GM13977 (cell line): ENCODE measurements around the gene MARK3.
"Not testable (repeated sequence)": the region's sequence is repeated elsewhere in the genome, so short reads cannot be mapped to it uniquely, and the experiment has no call there.

Source experiments
- DNase-seq: peaks from one replicate; pipeline ENCODE4 v3.0.0; 2012; ENCODE audit warnings: low spot score
- in situ Hi-C: fragments of 300-500 bp; cut with MboI; formaldehyde crosslinking; loops from one replicate; pipeline ENCODE4 v1.12.0; 2022; ENCODE audit warnings: low sequenced_read_pairs, low pct_unique_long_range_greater_than_20kb, mixed read lengths, inconsistent platforms; ENCODE audit not compliant: unreplicated experiment
- TF ChIP-seq, protein P1 (sequence below): IDR thresholded peaks from 2 replicates; pipeline ENCODE4 v1.5.1; 2012; ENCODE audit warnings: mild to moderate bottlenecking, control low read depth; ENCODE audit not compliant: insufficient read depth; ENCODE audit errors: extremely low read depth, missing control alignments

The MARK3 gene

DNA sequence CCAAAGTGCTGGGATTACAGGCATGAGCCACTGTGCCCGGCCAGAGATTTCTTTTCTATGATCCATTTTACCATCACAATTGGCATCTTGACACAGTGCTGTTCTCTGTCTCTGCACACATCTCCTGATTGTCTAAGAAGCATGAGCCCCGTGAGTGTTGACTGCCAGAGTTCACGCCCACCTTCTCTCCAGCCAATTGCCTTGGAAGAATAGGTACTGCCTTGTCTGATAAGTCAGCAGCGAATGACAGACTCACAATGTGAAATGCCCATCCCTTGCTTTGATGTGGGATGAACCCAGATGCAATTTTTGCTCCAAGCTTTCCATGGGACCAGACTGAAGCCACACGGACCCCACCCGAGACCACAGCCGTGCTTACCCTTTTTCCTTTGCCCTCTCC, 31.9 kb upstream of the MARK3 start:
- DNase-seq: no peak
- TF ChIP-seq, protein P1, sequence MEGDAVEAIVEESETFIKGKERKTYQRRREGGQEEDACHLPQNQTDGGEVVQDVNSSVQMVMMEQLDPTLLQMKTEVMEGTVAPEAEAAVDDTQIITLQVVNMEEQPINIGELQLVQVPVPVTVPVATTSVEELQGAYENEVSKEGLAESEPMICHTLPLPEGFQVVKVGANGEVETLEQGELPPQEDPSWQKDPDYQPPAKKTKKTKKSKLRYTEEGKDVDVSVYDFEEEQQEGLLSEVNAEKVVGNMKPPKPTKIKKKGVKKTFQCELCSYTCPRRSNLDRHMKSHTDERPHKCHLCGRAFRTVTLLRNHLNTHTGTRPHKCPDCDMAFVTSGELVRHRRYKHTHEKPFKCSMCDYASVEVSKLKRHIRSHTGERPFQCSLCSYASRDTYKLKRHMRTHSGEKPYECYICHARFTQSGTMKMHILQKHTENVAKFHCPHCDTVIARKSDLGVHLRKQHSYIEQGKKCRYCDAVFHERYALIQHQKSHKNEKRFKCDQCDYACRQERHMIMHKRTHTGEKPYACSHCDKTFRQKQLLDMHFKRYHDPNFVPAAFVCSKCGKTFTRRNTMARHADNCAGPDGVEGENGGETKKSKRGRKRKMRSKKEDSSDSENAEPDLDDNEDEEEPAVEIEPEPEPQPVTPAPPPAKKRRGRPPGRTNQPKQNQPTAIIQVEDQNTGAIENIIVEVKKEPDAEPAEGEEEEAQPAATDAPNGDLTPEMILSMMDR: no peak
- in situ Hi-C loops: no loop called here

DNA sequence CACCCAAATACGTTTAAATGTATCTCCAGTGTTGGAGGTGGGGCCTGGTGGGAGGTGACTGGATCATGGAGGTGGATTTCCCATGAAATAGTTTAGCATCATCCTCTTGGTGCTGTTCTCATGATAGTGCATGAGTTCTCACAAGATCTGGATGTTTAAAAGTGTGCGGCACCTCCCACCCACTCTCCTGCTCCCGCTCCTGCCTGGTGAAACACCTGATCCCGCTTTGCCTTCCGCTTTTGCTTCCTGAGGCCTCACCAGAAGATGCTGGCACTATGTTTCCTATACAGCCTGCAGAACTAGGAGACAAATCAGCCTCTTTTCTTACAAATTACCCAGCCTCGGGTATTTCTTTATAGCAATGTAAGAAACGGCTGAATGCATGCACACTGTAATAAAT, 31.1 kb upstream of the MARK3 start:
- no peak for DNase-seq
- TF ChIP-seq, protein P1: no peak
- in situ Hi-C loops: no loop called here

DNA sequence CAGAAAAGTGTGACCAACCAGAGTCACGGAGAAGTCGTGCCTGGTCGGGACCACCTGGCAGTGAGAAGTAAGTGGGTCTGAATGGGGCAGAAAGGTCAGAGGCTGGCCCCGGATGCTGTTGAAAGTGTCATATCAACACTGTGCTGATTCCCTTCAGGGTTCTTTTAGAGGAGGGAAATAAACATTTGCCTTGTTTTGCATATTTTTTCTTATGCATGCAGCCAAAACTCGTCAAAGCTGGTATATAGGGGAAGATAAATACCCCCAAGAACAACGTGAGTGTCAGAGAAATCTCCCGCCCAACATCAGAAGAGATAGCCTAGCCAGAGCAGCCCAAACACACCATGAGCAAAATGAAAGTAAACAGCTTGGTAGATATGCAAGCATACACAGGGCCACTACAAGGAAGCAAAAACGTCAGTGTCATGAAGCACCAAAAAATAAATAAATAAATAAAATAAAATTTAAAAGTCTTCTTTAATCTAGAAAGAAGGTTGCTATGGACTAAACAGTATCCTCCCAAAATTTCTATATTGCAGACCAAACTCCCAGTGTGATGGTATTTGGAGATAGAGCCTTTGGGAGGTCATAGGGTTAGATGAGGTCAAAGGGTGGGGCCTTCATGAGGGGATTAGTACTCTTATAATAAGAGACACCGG, 29.1 kb upstream of the MARK3 start:
- no peak for DNase-seq
- in situ Hi-C loops: no loop called here
- TF ChIP-seq, protein P1: no peak

GRCh38 chr14:103357552-103357951, 27.7 kb upstream of the MARK3 start:
- in situ Hi-C loops, DNase-seq: not testable (repeated sequence)

GRCh38 chr14:103360548-103360947, 24.7 kb upstream of the MARK3 start:
- in situ Hi-C loops: no loop called here
- DNase-seq: no peak

GRCh38 chr14:103361867-103362266, 23.3 kb upstream of the MARK3 start:
- DNase-seq: no peak
- TF ChIP-seq, protein P1: no peak
- in situ Hi-C loops: no loop called here

More at GRCh38 chr14:103360548-103360947, 24.7 kb upstream of the MARK3 start:
- TF ChIP-seq, protein P1: no peak

DNA sequence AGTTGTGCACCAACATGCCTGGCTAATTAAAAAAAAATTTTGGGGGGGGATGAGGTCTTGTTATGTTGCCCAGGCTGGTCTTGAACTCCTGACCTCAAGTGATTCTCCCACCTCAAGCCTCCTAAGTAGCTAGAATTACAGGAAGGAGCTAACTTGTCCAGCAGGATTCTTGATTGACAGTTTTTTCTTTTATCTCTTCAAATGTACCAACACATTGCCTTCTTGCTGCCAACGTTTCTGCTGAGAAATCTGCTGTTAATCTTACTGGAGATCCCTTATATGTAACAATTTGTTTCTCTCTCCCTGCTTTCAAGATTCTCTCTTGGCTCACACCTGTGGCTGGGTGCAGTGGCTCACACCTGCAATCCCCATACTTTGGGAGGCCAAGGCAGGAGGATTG, 22.4 kb upstream of the MARK3 start:
- no peak for DNase-seq
- in situ Hi-C loops: no loop called here
- TF ChIP-seq, protein P1: no peak
